NCI-H146 (cell line): ENCODE measurements around the gene MED19.
"Not testable (repeated sequence)": the region's sequence is repeated elsewhere in the genome, so short reads cannot be mapped to it uniquely, and the experiment has no call there.

Source experiments
- DNase-seq: peaks from one replicate; lab custom pipeline; 2025; lab: John Stamatoyannopoulos, UW

The MED19 gene

GRCh38 chr11:57711414-57712255, at the start of gene MED19:
MED19 (minus strand) TSS chr11:57712215; CDS start chr11:57712179, 36 bp downstream.
- DNase-seq, result peak; percentile 98

- DNase-seq, result no peak
Observed at GRCh38 chr11:57758174-57758573, 46.2 kb upstream of the MED19 start.

- no peak for DNase-seq
Observed at GRCh38 chr11:57752954-57753353, 40.9 kb upstream of the MED19 start.

GRCh38 chr11:57751676-57752253, 39.8 kb upstream of the MED19 start, which contains the start of gene BTBD18:
BTBD18 (minus strand) TSS chr11:57751819; CDS start chr11:57751188, 631 bp downstream.
- peak; percentile 38 for DNase-seq

GRCh38 chr11:57751176-57751575, 39.2 kb upstream of the MED19 start:
- no peak for DNase-seq

GRCh38 chr11:57746920-57747319, 34.9 kb upstream of the MED19 start:
- DNase-seq, result no peak

- no peak for DNase-seq
Observed at GRCh38 chr11:57745206-57745605, 33.2 kb upstream of the MED19 start.

GRCh38 chr11:57744357-57744756, 32.3 kb upstream of the MED19 start:
- no peak for DNase-seq

- DNase-seq, result no peak
Observed at GRCh38 chr11:57742087-57742452, 30.1 kb upstream of the MED19 start.

- DNase-seq, result peak; percentile 97
Observed at GRCh38 chr11:57741132-57742086, 29.4 kb upstream of the MED19 start, which contains the start of gene SELENOH. SELENOH (plus strand) TSS chr11:57741491; CDS start chr11:57741596, 105 bp downstream.

- DNase-seq, result no peak
Observed at GRCh38 chr11:57735619-57736298, 23.7 kb upstream of the MED19 start.

- DNase-seq, result no peak
Observed at GRCh38 chr11:57732661-57733060, 20.6 kb upstream of the MED19 start.

GRCh38 chr11:57729479-57729878, 17.5 kb upstream of the MED19 start:
- DNase-seq, result no peak

GRCh38 chr11:57728829-57729228, 16.8 kb upstream of the MED19 start:
- no peak for DNase-seq

GRCh38 chr11:57727185-57727584, 15.2 kb upstream of the MED19 start:
- no peak for DNase-seq

- DNase-seq, result not testable (repeated sequence)
Observed at GRCh38 chr11:57716726-57717125, 4.7 kb upstream of the MED19 start.

- DNase-seq, result no peak
Observed at GRCh38 chr11:57713835-57714234, 1.8 kb upstream of the MED19 start.

- peak; percentile 98 for DNase-seq
Observed at GRCh38 chr11:57712256-57713150, 488 bp upstream of the MED19 start, which contains the start of gene TMX2. TMX2 (plus strand) TSS chr11:57712593; CDS start chr11:57712619, 26 bp downstream.

GRCh38 chr11:57709802-57710367, 2.1 kb downstream of the MED19 start:
- DNase-seq, result no peak

- not testable (repeated sequence) for DNase-seq
Observed at GRCh38 chr11:57705432-57705831, 6.6 kb downstream of the MED19 start.
